KG1 (cell line): ENCODE data around the gene S100B.
A peak's percentile ranks its signal among the peaks of the same experiment; 100 is the strongest.

ENCODE experiments used
- DNase-seq: peaks from one replicate; lab custom pipeline; 2025; lab: John Stamatoyannopoulos, UW

The S100B gene

GRCh38 chr21:46560568-46561444 lies 44.1 kb downstream of the S100B start:
- no peak for DNase-seq

DNA sequence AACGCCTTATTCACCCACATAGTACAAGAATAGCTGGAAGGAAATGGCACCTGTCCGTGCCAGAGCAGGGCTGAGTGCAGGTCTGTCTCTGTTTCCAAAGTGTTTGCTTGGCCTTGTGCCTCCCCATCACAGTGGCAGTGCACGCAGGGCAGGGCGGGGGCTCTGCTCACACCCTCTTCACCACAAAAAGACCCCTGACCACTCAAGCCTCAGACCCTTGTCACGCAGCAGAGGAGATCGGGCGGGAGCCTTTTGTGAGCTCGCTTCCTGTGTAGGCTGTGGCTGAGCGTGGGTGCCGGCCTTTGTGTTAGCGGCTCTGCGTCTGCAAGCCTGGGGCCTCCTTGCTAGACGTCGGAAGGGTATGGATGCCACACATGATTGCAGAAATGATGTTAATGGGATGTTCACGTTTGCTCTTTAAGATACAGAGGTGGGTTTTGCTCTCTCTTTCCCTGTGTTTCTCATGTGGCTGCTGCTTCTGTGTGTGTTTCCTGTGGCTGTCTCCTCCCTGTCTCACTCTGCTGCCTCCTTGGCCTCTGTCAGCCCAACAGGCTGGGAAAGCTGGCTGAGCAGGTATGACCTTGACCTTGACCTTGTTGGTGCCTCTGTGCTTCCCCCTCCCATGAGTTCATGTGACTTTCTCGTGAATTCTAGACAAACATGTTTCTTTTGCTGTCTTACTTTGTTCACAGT lies 45.4 kb downstream of the S100B start:
- DNase-seq = no peak

GRCh38 chr21:46557919-46558392 lies 46.9 kb downstream of the S100B start:
- DNase-seq = no peak

- DNase-seq = no peak
These were observed 47.4 kb downstream of the S100B start for GRCh38 chr21:46557469-46557868.

DNA sequence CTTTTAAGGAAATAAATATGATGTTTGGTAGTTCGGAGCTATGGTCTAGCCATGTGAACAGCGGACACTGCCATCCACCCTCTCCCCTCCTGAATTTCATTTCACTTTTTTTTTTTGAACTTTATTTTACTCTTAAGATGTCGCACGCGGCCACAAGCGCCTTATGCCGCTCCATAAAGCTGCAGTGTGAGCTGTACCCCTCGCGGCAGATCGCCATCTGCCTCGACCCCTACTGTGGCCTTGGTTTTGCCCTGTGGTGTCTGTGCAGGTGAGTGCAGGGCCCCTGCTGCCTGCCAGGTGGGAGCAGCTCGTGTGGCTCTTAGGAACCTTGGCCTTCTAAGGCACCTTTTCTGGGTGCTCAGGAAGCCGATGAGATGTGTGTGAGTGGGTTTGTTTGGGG lies 48.1 kb downstream of the S100B start:
- DNase-seq = no peak

DNA sequence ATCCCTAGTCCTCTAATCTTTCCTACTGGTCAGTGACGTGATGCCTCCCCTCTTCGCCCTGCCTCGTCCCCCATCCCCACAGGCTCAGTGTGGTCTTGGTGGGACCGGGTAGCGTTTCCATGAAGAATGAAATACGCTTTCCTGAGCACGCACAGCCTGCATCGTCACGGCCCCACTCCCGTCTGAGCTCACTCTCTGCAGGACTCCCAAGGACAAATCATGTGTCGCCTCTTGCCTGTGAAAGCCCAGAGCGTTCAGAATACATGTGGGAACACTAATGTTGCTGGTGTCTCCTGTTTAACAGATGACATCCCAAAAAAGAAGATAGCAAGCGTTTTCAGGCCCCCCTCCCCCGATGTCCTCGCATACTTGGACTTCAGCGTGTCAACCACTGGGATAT lies 49.2 kb downstream of the S100B start:
- DNase-seq = no peak

- no peak for DNase-seq
These were observed 49.7 kb downstream of the S100B start for GRCh38 chr21:46555225-46555617.

GRCh38 chr21:46554431-46555224 lies 50.3 kb downstream of the S100B start:
- DNase-seq = no peak

DNA sequence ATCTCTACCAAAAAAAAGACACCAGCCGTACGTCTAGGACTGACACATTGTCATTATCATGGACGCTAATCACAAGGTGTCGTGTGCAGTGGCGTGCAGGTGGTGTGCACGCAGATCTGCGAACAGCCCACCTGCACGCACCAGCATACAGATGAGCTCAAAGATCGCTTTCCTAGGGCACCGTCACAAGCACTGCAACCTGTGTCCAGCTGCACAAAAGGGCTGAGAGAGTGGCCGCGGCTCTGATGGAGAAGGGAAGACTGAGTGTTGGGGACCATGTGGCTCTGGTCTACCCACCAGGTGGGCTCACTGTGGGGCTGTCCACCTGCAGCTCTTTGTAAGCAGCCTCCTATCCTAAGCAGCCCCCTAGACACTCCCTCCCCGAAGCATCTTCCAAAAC lies 50.9 kb downstream of the S100B start:
- DNase-seq = no peak

DNA sequence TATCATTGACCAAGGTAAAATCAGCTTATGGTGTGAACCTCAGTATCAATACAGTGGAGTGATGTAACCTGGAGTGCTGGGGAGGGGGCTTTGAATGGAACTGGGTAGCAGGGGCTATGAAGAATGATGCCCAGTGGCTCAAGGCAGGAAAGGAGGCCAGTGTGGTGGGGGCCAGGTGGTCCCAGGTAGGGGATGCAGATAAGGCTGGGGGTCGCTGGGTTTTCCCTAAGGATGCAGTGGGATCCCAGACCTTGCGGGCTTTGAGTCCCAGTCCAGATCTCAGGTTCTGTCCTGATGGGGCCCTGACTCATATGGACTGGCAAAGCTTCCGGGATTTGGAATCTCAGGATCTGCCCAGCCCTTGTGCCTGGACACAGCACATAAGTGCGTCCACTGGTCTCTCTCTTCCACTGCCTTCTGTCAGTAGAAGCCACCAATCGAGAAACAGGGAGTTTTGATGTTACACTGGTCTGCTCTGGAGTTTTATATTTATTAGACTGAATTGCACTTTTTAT lies 52.0 kb downstream of the S100B start:
- no peak for DNase-seq

- peak; percentile 17 for DNase-seq
These were observed 52.6 kb downstream of the S100B start for GRCh38 chr21:46552274-46552673.

- DNase-seq = no peak
These were observed 53.1 kb downstream of the S100B start for GRCh38 chr21:46551636-46552241.

DNA sequence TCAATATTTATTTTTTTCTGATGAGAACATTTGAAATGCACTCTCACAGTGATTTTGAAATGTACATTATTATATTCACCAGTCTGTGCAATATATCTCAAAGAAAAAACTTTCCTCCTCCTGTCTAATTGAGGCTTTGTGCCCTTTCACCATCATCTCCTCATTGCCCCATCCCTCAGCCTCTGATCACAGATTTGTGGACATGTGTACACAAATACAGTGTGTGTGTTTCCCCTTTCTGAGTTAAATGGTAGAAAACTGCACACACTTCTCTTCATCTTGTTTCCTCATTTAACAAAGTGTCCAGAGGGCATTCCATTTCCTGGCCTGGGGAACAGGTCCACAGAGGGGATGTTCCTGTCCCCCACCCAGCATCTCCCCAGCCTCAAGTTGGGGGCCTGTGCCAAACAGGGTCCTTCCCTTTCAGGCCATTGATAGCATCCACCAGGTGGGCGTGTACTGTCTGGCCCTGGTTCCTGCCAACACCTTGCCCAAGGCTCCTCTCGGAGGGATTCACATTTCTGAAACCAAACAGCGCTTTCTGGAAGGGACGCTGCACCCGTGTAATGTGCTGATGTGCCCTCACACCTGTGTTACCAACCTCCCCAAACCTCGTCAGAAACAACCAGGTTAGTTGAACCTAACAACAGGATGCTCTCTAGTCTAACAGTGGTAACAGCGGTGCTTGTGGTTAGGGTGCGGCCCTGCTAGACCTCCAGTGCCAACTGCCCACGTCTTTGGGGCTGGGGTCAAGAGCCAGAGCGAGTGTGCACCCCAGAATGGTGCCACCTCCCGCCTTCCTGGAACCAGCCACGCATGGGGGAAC lies 54.6 kb downstream of the S100B start:
- DNase-seq = no peak

DNA sequence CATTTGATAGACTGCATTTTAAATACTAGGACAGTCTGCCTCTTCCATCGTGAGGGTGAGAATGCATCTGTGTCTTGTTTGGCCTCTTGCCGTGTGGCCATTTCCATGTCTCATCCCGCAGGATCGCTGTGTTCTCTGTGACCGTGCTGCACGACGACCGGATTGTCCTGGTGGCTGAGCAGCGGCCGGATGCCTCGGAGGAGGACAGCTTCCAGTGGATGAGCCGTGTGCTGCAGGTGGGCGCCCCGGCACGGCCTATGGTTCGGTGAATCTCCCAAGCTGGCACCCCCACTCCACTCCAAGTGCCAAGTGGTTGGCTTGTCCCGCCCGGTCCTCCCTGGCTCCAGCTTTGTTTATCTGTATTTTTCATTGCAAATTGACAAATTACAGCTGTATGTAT lies 55.2 kb downstream of the S100B start:
- no peak for DNase-seq
